ENCODE results near the gene PAXIP1. TPM values are rescaled to one million over a fixed set of nuclear protein-coding genes. Genes with fewer than 3 reads are reported as not detected.

The PAXIP1 gene
- total RNA-seq, 4 donors from 2014 or later = 9.0 to 10.3 (median 9.8) TPM

GRCh38 chr7:155002411-155003091, 373 bp downstream of the PAXIP1 start:
- TF ChIP-seq CTCF (IDR thresholded peaks at IDR 0.05) = no peak
- TF ChIP-seq EP300 (IDR thresholded peaks at IDR 0.05) = no peak
- TF ChIP-seq POLR2A (IDR thresholded peaks at IDR 0.05) = no peak
- no peaks in the 10 kb centered on the region for H3K27me3 ChIP-seq
- no peaks in the 10 kb centered on the region for H3K9me3 ChIP-seq
- WGBS, 2 donors = 0 to 1% methylated on average over 9 to 19 of the region's 104 CpGs
- peaks cover 0 to 33% (median 13%) of the 10 kb centered on the region in 4 donors for H3K4me1 ChIP-seq
- no peak for DNase-seq (ENCODE audit: low spot score in 2 of 2)
- H3K4me3 ChIP-seq = peak overlapping the region; percentile 50 to 94 (median 84)
- peaks cover 0 to 20% (median 0%) of the 10 kb centered on the region in 3 donors for H3K36me3 ChIP-seq
- peak overlapping the region; percentile 50 to 92 (median 84) for H3K27ac ChIP-seq

- Histone ChIP-seq H3K4me3 (peak overlapping the region; percentile 50 to 94 (median 84)), H3K9me3 (no peaks in the 10 kb centered on the region), H3K36me3 (peaks cover 0 to 27% (median 0%) of the 10 kb centered on the region in 3 donors), H3K4me1 (peaks cover 0 to 33% (median 13%) of the 10 kb centered on the region in 4 donors), H3K27me3 (no peaks in the 10 kb centered on the region), H3K27ac (peak overlapping the region in 2 of 4 donors; percentile 82 to 92)
- no peak for DNase-seq (ENCODE audit: low spot score in 2 of 2)
- TF ChIP-seq EP300 (IDR thresholded peaks at IDR 0.05) = no peak
- no peak for TF ChIP-seq CTCF (IDR thresholded peaks at IDR 0.05)
- TF ChIP-seq POLR2A (IDR thresholded peaks at IDR 0.05) = no peak
- WGBS, 2 donors = 12 to 13% methylated on average over 24 of the region's 24 CpGs
Observed at GRCh38 chr7:155001756-155002410, 1.0 kb downstream of the PAXIP1 start.

GRCh38 chr7:155000795-155001194, 2.1 kb downstream of the PAXIP1 start:
- H3K4me3 ChIP-seq = no peak overlapping the region
- no peaks in the 10 kb centered on the region for H3K9me3 ChIP-seq
- 83 to 86% methylated on average over 2 of the region's 2 CpGs for WGBS, 2 donors
- peaks cover 0 to 33% (median 13%) of the 10 kb centered on the region in 4 donors for H3K4me1 ChIP-seq
- H3K27ac ChIP-seq = no peak overlapping the region
- no peak for DNase-seq (ENCODE audit: low spot score in 2 of 2)
- H3K27me3 ChIP-seq = no peaks in the 10 kb centered on the region
- H3K36me3 ChIP-seq = peaks cover 0 to 30% (median 0%) of the 10 kb centered on the region in 3 donors
- TF ChIP-seq POLR2A (IDR thresholded peaks at IDR 0.05) (no peak), EP300 (IDR thresholded peaks at IDR 0.05) (no peak), CTCF (IDR thresholded peaks at IDR 0.05) (no peak)

- TF ChIP-seq POLR2A (IDR thresholded peaks at IDR 0.05) (no peak), CTCF (IDR thresholded peaks at IDR 0.05) (no peak), EP300 (IDR thresholded peaks at IDR 0.05) (no peak)
- no peaks in the 10 kb centered on the region for H3K9me3 ChIP-seq
- no peak overlapping the region for H3K27ac ChIP-seq
- peaks cover 0 to 23% (median 4%) of the 10 kb centered on the region in 4 donors for H3K4me1 ChIP-seq
- peaks cover 0 to 39% (median 0%) of the 10 kb centered on the region in 3 donors for H3K36me3 ChIP-seq
- no peaks in the 10 kb centered on the region for H3K27me3 ChIP-seq
- no peak overlapping the region for H3K4me3 ChIP-seq
- no peak for DNase-seq (ENCODE audit: low spot score in 2 of 2)
- WGBS, 2 donors = 96% methylated on average over 3 of the region's 3 CpGs
Observed at GRCh38 chr7:154998481-154998880, 4.4 kb downstream of the PAXIP1 start.

- Histone ChIP-seq H3K27me3 (no peaks in the 10 kb centered on the region), H3K36me3 (peaks cover 0 to 42% (median 0%) of the 10 kb centered on the region in 3 donors), H3K4me3 (no peak overlapping the region), H3K4me1 (peaks cover 0 to 23% (median 4%) of the 10 kb centered on the region in 4 donors), H3K27ac (no peak overlapping the region), H3K9me3 (no peaks in the 10 kb centered on the region)
- 86 to 87% methylated on average over 10 of the region's 10 CpGs for WGBS, 2 donors
- no peak for DNase-seq (ENCODE audit: low spot score in 2 of 2)
- TF ChIP-seq CTCF (IDR thresholded peaks at IDR 0.05) (no peak), POLR2A (IDR thresholded peaks at IDR 0.05) (no peak), EP300 (IDR thresholded peaks at IDR 0.05) (no peak)
Observed at GRCh38 chr7:154997840-154998370, 5.0 kb downstream of the PAXIP1 start.

Data from tibial nerve (tissue), 4 donors.